Left cardiac atrium (tissue), 4 donors: ENCODE data around the gene PIGQ. TPM values are rescaled to one million over a fixed set of nuclear protein-coding genes. Genes with fewer than 3 reads are reported as not detected.

Experiments used
- ATAC-seq, 2 donors: fragments of 200-7000 bp; cut with Tn5 transposase; one replicate each; pipeline ENCODE4 v1.9.1; 2020; ENCODE audit warnings: mild to moderate bottlenecking in 2 of 2, moderate library complexity in 2 of 2
- DNase-seq: peaks from one replicate; pipeline ENCODE4 v3.0.0-alpha.2; 2020
- intact Hi-C, 2 donors: fragments of 100-400 bp; cut with DNase I; formaldehyde crosslinking; loops; one replicate each; pipeline versions ENCODE4 v1.14.1 to v1.15.1; 2022 to 2023
- long read RNA-seq: library from polyadenylated mRNA; unstranded; transcript quantifications from one replicate; pipeline ENCODE4 v2.0.0, GENCODE V29; 2021
- total RNA-seq, 2 donors: library from RNA; stranded (reverse); fragmentation: NEBNext Ultra II Directional; extraction: Animal tissue kit (Norgen Biotek cat#: 25700); gene quantifications; one replicate each; pipeline ENCODE4 v1.2.1, GENCODE V29; 2021
- donor health status: DM: no; HTN: yes; CAD: no.
- donor health status: DM: no; HTN: yes; CAD: no; lungs with severe emphysema.
- donor health status: DM: yes; HTN: yes; CAD: no.
- donor health status: Dilated cardiomyopathy.

PIGQ gene
- total RNA-seq = 10 to 100 TPM; 19.1 to 21.3 TPM
- long read RNA-seq, transcript PIGQ-203 (11 exons, 3,006 nt) = major isoform, 6 of 30 reads
- long read RNA-seq, partial matches to known transcripts = 10 of 30 reads
- long read RNA-seq, other reads (novel, unspliced or antisense) = 4 of 30 reads

GRCh38 chr16:569445-570254 is at the start of gene PIGQ:
Gene PIGQ, plus strand, starts transcription at chr16:569968. Its CDS starts 4,107 bp downstream, at chr16:574075.
- intact Hi-C loops = loop anchor here in 1 of 2 donors (5.0 kb wide), 1 partner anchor 93 kb away; no protein-coding TSS in a partner anchor
- DNase-seq = peak; percentile 81
- peak; percentile 62 to 75 for ATAC-seq

- no peak for ATAC-seq
- intact Hi-C loops = no loop called here
- DNase-seq = no peak
Observed at GRCh38 chr16:520847-521246, 48.9 kb upstream of the PIGQ start.

DNA sequence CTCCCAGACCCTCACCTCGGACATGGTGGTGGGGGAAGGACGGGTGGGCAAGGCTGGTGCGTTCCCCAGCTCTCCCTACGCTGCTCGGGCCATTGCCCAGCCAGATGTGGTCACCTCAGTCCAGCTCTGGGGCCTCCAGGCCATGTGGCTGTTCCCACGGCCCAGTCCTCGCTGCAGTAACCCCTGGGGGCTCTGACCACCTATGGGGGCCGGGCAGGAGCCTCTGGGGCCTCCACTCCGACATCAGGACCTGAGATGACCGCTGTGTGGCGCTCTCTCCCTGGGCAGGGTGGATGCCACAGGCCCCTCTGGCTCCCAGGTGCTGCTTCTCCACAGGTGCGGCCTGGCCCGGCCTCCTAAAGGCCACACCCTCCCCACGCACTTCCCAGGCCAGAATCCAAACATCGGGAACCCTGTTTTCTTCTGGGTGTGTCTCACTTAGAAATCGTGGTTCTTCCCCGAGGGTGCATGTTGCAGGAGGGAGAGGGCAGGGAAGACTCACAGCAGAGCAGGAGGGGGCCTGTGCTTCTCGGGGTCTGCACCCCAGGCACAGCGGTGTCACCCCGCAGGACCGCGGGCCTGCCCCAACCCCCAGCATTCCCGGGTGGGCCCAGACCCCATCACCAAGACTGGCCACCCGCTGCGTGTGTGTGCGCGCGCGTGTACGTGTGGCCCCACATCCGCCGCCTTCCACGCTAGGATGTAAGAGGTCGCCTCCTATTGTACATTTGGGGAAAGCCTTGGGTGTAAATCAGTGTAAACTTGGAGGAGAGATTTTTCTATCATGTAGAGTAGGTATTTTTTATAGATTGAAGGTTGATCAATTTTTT is 48.2 kb upstream of the PIGQ start:
- intact Hi-C loops = no loop called here
- ATAC-seq (no peak), DNase-seq (no peak)

DNA sequence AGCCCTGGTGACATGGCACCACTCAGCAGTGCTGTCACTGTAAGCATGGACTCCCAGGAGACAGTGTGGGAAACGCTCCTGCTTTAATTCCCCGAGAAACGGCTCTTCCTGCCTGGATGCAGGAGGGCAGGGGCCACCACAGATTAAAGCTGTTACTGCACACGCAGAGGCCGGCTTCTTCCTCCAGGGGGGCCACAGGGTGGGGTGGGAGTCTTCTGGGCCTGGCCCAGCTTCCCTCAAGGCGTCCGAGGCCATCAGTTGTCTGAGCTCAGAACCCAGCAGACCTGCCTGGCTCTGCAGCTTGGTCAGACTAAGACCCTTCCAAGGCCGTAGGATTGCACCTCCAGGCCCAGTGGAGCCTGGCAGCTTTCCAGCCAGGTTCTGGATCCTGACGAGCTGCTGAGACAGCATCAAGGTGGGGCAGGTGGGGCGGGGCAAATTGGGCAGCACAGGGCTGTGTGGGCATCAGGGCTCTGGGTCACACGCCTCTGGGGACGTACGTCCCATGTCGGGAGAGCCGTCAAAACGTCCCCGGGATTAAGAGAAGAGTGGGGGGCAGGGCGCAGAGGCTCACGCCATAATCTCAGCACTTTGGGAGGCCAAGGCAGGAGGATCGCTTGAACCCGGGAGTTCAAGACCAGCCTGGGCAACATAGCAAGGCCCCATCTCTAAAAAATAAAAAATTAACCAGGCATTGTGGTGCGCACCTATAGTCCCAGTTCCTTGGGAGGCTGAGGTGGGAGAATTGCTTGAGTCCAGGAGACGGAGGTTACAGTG is 47.3 kb upstream of the PIGQ start:
- no peak for DNase-seq
- intact Hi-C loops = no loop called here
- no peak for ATAC-seq

DNA sequence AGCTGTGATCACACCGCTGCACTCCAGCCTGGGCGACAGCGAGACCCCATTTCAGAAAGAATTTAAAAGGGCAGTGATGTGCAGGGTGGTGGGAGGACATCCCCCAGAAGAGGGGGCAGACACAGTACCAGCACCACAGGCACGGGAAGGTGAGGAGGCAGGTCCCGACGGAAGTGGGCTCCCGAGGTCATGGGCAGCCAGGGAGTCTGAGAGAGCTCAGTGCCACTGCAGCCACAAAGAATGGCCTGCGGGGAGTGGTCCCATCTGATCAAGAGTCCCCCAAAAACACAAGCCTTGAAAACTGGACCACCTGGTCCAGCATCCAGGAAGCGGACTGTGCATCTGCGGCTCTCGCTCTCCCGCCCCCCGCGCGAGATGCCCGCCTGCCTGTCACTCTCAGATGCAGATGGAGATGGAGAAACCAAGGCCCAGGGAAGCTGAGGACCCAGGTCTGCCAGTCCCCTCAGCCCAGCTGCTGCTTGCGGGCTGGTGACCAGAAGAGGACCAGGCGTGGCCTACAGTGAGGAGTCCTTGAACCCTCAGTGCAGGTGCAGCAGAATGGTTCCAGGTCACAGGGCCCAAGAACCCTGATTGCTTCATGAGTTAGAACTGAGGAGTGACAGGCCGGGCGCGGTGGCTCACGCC is 46.5 kb upstream of the PIGQ start:
- intact Hi-C loops = no loop called here
- no peak for ATAC-seq
- peak; percentile 16 for DNase-seq

GRCh38 chr16:524274-525040 is 45.3 kb upstream of the PIGQ start:
- ATAC-seq (no peak), DNase-seq (peak; percentile 22)
- intact Hi-C loops = loop anchor here in 1 of 2 donors (5.0 kb wide), 1 partner anchor 97 kb away; the partner anchor contains the start of gene RAB11FIP3

GRCh38 chr16:525123-525519 is 44.6 kb upstream of the PIGQ start:
- DNase-seq = no peak
- intact Hi-C loops = loop anchor here in 1 of 2 donors (5.0 kb wide), 1 partner anchor 98 kb away; the partner anchor contains the start of gene RAB11FIP3
- ATAC-seq = no peak

- DNase-seq (no peak), ATAC-seq (no peak)
- intact Hi-C loops = loop anchor here in 1 of 2 donors (5.0 kb wide), 1 partner anchor 98 kb away; the partner anchor contains the start of gene RAB11FIP3
Observed at GRCh38 chr16:525520-526180, 44.1 kb upstream of the PIGQ start.

- intact Hi-C loops = loop anchor here in 1 of 2 donors (5.0 kb wide), 1 partner anchor 99 kb away; the partner anchor contains the start of gene RAB11FIP3
- DNase-seq (peak; percentile 75), ATAC-seq (peak; percentile 35 to 38)
Observed at GRCh38 chr16:526181-527014, 43.4 kb upstream of the PIGQ start.

- intact Hi-C loops = loop anchor here in 1 of 2 donors (5.0 kb wide), 1 partner anchor 100 kb away; the partner anchor contains the start of gene RAB11FIP3
- ATAC-seq = peak; percentile 89 to 90
Observed at GRCh38 chr16:527015-527903, 42.5 kb upstream of the PIGQ start, which contains the start of gene CAPN15. Gene CAPN15, plus strand, starts transcription at chr16:527712. Its CDS starts 19,127 bp downstream, at chr16:546839.

DNA sequence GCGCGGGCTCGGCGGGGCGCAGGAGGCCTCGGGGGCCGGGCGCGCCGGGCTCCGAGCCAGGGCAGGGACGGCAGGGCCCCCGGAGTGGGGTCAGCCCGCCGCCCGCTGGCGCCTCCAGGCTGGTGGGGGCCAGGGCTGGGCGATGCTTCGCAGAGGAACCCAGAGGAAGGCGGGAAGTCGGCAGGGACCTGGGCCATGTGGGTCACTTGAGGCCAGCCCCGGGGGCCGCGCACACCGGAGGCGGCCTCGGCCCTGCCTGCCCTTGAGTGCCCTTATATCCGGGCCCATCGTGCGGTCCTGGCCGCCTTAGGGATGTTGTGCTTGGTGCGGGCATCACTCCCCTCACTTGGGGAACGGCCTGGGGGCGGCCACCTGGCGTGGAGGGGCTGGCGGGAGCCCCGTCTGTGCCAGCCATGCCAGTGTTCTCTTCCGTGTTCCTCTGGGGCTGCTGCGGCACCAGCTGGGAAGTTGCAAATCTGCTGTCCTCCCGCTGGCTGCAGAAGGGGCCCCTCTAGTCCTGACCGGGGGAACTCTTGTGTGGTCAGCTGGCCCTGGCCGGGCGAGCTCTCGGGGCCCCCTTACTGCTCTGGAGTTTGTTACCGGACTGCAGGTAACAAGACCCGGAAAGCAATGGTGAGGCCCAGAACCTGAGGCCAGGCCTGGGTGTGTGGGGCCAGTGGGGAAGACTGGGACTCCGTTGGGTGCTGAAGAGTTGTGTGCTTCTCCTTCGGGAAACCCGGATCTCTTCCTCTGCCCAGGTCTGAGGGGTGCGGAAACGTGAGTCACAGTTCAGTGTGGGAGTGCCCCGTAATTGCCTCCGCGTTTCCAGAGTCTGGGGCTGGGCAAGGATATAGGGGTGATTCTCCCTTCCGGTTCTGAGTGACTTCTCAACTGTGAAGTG is 41.4 kb upstream of the PIGQ start:
- DNase-seq (peak; percentile 66), ATAC-seq (peak; percentile 3 to 13)
- intact Hi-C loops = loop anchor here in 1 of 2 donors (5.0 kb wide), 1 partner anchor 101 kb away; the partner anchor contains the start of gene RAB11FIP3

More at GRCh38 chr16:527015-527903, 42.5 kb upstream of the PIGQ start, which contains the start of gene CAPN15:
- peak; percentile 91 for DNase-seq

DNA sequence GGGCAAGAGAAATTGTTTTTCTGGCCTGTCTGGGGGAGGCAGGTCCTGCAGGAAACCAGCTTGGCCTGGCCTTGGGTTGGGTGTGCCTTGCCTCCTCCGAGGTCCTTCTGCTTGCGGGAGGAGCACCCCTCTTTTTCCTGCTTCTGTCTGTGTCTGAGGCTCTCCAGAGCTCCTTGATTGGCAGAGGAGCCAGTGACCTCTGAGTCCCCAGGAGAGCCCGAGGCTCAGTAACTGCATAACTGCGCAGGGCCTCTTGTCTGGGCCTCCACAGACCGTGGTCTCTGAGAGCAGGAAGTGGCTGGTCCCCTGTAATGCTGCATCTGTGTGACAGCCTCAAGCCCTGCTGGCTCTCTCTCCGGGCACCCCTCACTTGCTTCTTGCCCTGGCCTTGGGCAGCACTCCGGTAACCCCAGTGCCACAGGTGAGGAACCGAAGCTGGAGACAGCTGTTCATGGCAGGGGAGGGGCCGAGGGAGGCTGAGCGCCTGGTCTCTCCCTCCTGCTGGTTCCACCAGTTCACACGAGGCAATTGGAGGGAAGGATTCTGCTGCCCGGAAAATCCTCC is 40.7 kb upstream of the PIGQ start:
- ATAC-seq (no peak), DNase-seq (no peak)
- intact Hi-C loops = loop anchor here in 1 of 2 donors (5.0 kb wide), 1 partner anchor 102 kb away; the partner anchor contains the start of gene RAB11FIP3

DNA sequence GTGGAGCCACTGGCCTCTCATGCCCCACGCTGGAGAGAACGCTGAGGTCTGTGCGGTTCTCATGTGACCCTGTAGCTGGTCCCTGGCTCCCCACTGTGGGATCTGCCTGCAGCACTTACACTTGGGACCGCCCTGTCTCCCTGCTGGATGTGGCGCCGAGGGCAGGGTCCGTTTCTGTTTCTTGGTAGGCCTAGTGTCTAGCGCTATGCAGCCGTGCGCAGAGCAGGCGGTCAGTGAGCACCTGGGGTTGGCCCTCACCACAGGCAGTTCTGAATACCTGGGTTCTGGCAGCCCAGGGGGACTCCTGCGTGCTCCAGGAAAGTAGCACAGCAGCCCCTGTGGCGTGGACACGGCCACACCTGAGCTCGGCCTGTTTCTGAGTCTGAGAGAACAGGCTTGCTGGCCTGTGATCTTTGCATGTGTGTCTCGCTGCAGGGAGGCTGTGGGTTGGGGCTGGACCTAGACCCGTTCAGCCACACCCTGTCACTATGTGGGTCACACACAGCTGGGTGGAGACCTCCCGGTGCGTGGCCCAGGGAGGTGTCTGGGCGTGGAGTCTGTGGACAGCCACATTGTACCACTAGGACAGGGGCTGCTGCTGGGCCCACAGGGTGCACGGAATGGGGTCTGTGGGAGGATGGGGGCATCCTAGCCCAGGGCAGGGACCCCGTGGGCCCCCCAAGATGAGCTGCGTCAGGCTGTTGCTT is 39.5 kb upstream of the PIGQ start:
- ATAC-seq = no peak
- DNase-seq = no peak
- intact Hi-C loops = no loop called here
